Measurements from ENCODE around the gene PTPRG.
A peak's percentile ranks its signal among the peaks of the same experiment; 100 is the strongest.

The PTPRG gene

DNA sequence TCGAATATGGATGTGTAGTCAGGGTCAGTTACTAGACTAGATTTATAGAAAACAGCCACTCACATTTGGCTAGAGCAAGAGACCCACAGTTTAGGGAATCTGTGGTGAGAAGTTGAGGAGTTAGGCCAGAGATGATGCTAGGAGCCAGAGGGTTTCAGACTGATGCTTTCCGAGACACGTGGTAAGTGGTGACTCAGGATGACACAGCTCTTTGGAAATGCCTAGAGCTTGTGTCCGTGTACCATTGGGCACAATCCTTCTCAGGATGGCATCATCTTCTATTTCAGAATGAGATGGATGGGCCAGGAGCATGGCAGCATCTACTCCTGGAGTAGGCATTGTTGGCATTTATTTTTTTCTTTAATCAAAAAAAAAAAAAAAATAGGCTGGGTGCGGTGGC is 28.5 kb downstream of the PTPRG start:
- DNase-seq (ENCODE audit: low read depth), result no peak

DNA sequence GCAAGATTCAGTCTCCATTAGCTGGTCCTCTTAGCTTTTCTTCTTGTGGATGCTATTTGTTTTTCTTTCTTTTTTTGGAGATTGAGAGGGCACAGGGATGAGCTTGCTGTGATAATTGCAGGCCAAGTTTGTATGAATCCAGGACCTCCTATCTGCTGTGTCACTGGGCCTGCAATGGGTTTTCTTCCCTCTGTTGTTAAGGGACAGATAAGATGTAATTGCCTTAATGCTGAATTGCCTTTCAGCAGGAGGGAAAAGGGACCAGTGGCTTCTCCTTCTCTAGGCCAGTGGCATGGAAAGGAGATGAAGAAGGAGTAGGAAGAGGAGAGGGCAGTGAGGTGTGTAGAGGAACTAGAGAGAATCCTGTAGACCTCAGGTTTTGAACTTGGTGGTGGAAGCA is 29.9 kb downstream of the PTPRG start:
- no peak for DNase-seq (ENCODE audit: low read depth)

DNA sequence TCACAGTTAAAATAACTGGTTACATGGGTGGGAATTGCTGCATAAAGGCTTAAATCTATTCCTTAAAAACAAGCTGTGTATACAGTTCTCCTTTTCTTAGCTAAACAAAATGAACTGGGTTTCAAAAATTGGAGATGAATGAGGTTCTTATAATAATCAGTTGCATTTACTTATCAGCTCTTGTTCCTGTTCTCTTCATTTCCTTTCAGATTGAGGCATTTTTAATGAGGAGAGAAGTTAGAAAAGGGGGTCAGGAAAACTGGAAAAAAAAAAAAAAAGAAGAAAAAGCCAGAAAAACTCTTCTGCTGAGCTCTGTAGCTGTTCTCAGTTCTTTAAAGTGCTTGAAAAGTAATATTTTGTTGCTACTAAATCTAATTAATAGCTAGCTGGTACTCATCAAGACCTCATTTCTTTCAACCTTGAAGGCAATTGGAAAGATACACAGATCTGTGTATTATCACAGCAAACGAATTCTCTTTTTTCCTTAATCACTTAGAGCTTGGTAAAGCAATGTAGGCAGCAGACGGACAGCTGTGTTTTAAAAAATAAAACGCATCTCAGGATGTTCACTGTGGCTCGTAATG is 32.2 kb downstream of the PTPRG start:
- DNase-seq (ENCODE audit: low read depth), result no peak

DNA sequence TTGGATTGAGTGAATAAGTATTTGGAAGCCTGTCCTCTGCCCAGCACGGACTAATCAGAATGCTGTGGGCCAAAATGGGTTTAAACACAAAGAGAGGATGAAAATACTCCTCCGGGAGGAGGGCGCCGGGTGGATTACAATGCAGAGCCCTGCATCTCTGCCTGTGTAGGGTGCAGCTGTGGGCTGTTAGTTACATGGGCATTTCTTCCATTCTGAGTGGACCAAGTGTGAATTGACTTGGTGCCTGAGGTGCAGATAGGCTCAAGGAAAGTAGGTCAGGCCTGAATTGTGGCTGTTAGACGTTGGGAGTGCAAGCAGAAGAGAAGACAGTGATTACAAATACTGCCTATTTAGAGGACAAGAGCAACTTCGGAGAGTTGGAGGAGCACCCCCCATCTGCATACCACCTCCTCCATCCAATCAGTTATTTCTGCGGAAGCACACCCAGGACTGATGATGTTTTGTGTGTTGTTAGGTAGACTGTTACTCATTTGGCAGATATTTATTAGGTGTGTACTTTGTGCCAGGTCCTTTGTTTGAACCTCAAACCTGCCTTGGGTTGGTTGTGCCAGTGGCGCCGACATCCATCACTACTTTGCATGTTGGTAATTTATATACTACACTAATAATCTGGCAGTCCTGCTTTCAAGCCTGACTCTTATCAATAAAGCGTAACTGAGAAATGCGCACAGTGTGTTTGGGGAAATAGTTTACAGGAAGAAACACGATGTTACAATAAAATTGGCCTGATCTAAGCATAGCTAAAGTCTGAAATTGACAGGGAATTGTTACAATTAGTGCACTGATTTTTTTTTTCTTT is 33.0 kb downstream of the PTPRG start:
- no peak for DNase-seq (ENCODE audit: low read depth)

DNA sequence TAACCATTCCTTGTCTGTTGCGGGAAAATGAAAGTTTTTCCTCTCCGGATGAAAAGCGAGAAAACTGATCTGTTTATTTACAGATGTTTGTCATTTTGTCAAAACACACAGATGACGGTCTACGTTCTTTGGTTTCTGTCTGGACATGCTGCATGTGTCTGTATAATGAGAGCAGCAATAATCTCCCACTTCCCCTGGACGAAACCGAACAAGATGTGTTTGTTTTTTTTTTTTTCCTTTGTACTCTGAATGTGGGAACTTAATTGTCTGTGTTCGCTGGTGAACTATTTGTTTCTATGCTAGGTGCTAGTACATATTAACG is 33.6 kb downstream of the PTPRG start:
- DNase-seq (ENCODE audit: low read depth), result no peak

DNA sequence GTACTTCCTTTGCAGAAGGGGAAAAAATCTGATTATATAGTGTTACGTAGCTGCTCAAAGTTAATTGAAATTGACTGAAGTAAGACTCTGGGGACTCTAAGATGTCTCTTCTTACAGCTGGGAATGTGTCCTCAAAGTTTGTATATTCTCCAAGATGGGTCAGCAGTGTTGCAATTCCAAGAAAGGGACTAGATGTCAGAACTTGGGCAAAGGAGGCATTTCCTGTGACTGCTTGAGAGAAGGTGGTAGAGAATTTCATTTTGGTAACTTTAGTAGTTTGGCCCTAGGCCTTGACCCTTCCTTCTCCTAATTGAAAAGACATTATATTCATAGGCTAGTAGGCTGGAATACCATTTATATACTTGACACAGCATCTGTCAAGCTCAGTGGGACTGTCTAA is 33.9 kb downstream of the PTPRG start:
- no peak for DNase-seq (ENCODE audit: low read depth)

DNA sequence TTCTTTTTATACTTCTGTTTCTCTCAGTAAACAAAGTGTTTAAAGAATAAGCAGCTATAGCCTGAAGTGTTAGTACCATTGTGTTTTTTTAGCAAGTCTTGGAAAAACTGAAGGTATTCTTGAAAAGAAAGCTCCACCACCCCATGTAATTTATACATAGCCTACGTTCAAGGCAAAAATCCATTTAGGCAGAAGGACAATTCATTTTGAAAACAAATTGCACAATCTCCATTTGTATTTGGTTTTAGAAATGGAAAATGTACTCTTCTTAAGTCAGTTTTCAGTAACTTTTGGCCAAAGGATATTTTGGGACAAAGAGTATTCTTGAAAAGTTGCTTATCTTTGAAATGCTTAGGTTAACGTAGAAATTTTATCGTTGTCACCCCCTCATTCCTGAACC is 34.5 kb downstream of the PTPRG start:
- DNase-seq (ENCODE audit: low read depth), result no peak

DNA sequence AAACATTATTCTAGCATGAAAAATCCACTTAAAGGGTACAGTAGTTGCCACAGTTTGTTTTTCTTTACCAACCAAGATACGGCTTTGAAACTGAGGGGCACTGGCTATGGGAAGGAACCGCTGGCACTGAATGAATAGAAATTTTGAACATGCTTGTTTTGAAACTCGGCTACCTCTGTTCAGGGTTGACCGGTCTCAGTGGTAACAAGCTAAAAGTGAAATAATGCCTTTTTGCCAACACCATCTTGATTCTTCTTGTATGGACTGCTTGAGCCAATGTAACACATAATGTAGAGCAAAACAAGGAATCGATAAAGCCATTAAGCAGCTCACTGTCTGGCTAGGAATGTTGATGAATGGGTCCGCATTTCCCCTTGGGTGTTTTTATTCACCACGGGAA is 36.5 kb downstream of the PTPRG start:
- DNase-seq (ENCODE audit: low read depth), result no peak

DNA sequence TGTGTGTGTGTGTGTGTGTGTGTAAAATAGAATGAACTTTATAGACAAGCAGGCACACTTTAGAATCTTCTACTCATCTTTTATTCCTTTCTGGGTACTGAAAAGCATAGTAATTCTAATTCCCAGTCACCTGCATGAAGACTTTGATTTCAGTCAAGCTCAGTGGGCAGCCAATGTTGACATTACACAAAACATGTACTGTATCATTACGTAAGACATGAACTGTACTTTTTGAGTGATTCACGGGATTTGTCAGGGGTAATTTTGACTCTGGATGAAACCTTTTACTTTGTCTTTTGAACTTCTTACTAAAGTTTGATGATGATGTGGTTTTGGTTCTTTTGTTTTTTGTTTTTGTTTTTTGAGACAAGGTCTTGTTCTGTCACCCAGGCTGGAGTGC is 38.8 kb downstream of the PTPRG start:
- no peak for DNase-seq (ENCODE audit: low read depth)

DNA sequence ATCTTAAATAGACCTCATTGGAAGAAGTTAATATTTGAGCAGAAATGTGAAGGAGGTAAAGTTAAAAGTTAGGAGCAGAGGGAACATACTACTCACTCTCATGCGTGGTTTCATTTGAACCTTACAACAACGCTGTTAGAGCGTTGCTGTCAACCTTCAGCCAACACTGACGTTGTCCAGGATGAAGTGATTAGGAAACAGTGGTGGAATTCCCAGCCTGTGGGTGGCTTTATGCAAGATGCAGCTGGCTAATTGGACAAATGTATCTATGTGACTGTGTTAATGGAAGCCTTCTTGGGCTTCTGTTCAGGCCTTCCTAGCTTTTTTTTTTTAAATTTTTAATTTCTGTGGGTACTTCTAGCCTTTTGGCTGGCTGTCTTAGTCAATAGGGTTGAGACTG is 40.5 kb downstream of the PTPRG start:
- DNase-seq (ENCODE audit: low read depth), result no peak

DNA sequence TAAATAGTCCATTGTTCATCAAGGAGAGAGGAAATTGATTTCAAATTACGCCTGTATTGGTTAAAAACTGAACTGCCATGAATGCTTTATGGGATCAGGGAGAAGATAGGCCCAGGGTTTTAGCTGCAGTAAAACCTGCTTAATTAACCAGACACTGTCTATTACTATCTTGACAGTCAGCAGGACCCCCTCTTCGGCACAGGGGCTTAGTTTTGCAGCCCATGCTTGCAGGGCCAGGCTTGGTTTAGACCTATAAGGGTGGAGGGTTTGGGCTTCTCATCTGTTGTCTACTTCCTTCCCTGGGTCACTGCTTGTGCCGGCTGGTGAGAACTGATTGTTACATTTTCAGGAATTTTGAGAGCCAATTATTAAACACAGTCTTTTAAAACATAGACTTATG is 41.1 kb downstream of the PTPRG start:
- DNase-seq (ENCODE audit: low read depth), result no peak

DNA sequence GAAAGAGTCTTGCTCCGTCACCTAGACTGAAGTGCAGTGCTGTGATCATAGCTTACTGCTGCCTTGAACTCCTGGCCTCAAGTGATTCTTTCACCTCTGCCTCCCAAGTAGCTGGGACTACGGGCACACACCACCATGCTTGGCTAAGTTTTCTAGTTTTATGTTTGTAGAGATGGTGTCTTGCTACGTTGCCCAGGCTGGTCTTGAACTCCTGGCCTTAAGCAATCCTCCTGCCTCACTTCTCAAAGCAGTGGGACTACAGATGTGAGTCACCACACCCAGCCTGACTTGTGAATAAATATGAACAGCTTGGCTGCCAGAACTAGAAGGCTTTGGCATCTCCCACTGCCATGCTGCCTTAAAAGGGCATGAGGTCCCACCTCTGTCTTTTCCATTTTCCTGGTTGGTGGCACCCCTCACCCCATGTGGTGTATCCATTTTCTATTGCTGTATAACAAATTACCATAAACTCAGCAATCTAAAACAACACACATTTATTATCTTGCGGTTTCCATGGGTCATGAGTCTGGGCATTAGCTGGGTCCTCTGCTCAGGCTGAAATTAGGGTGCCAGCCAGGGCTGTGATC is 44.3 kb downstream of the PTPRG start:
- no peak for DNase-seq (ENCODE audit: low read depth)

DNA sequence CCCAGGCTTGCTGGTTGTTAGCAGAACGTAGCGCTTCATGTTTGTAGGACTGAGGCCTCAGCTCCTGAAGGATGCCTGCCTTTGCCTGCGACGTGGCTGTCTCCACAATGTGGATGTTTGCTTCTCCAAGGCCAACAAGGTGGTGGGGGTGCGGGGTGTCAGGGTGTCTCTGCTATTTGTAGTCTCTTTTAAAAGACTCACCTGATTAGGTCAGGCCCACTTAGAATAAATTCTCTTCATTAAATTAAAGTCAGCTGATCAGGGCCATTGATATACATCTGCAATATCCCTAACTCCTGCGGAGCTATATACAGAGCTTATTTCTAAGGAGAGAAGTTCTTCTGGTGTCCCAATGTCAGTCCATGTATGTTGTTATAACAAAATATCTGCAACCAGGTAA is 44.8 kb downstream of the PTPRG start:
- no peak for DNase-seq (ENCODE audit: low read depth)

DNA sequence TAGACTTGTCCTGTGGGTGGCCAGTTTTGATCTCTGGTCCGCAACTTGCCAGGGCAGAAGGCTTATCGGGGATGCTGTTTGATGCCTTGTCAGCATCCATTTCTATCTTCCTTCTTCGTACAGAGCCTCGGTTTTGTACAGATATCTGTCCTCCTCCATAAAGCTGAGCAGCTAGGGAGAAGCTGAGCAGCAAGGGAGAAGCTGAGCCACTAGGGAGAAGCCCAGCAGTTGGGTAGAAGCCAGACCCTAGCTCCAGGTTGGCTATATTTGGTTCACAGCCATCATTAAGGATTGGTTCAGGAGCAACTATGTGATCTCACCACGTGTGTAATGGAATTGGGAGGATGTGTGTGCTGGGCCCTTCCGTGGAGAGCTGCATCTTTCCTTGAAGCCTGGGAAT is 46.7 kb downstream of the PTPRG start:
- DNase-seq (ENCODE audit: low read depth), result no peak

DNA sequence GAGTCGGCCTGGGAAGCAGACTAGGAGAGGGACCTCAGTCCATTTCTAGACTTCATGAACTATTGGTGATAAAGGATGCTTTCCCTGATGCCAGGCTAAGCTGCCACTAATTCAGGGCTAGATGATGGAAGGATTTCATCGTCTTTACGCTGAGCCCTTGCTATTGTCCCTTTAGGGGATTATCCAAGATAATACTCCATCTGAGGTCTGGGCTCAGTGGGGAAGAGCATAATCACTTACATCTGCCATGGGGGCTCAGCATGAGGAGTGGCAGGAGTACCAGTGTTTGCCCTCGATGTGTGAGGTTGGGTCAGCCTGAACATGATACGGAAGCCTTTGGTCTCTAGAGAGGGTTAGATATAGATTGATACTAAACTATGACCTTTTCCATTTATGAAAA is 47.3 kb downstream of the PTPRG start:
- DNase-seq (ENCODE audit: low read depth), result no peak

DNA sequence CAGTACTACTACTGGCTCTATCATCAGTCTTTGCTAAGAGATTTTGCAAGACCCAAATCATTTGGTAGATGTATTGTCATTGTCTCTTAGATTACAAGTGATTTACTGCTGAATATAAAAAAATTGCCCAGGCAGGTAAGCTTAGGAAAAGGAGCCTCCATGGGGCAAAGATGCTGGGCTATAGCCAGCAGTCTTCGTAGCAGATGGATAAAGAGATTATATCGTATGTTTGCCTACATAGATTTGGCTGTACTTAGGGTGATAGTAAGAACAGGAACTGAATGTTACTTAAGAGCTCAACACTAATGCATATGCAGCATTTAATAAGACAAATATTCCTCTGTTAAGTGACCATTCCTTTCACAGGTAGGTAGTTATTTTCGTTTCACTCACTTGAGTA is 48.9 kb downstream of the PTPRG start:
- no peak for DNase-seq (ENCODE audit: low read depth)

DNA sequence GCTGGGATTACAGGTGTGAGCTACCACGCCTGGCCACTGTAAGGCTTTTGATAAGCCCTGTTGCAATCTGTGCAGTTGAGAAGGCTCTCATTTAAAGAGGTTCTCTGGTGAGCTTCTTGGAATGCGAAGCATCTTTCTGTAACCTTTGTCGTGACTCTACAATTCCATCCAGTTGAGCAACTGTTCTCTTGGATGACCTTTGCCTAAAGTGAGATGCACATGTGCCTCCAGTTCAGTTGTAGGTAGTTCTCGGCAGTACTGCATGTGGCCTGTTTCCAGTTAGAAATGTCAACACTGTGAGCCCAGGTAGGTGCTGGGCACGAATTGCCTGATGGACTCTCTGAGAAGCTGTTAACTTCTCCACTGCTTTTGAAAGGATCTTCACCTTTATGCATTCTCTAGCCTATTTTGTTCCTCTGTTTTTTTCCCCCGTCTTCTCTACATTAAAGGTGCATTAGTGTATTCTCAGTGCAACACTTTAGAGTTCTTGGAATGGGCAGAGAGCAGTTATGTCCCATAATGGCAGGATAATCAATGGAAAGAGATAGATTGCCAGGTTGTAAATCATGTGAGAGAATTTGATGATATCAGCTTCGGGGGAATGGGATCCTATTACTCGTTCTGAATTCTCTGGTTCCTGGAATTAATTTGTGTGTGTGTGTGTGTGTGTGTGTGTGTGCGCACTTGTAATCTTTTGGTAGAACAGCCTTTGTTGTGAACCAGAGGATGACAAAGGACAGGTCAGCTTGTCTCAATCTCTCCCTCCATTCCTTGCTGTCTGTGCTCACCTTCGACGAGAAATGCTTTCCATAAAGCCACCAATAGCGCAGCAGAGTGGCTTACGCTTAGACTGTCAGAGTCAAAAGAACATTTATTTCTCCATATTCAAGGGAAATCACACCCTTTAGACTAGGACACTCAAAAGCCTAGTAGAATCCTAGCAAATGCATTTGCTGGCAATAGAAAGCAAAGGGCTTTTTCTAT is 51.1 kb downstream of the PTPRG start:
- no peak for DNase-seq (ENCODE audit: low read depth)

DNA sequence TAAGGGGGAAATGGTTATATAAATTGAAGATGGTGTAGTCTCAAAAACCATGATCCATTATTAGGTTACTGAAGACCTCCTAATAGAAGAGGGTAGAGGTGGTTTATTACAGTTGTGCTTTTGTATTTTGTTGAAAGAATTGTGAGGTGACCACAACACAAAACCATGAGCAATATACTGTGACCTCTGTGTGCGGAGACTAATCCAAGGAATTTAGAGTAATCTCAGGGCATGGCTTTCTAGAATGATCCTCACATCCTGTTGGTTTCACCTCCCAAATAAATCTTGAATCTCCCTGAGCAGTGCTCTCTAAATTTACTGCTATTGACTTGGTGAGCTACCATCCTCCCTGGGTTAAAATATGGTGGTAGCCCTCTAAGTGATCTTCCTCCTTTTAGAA is 52.3 kb downstream of the PTPRG start:
- no peak for DNase-seq (ENCODE audit: low read depth)

DNA sequence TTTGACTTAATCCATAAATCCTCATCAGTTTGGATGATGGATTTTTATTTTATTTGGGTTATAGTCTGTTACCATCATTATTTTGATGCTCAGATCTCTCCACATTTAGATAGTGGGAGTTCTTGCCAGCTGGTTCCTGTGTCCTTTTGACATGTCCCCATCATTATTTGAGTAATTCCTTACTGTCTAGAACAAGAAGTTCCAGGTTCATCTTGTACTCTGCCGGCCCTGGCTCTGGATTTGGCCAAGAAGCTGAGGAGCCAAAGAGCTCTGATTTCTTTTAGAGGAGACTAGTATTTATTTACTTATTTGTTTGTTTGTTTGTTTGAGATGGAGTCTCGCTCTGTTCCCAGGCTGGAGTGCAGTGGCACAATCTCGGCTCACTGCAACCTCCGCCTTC is 54.3 kb downstream of the PTPRG start:
- no peak for DNase-seq (ENCODE audit: low read depth)

DNA sequence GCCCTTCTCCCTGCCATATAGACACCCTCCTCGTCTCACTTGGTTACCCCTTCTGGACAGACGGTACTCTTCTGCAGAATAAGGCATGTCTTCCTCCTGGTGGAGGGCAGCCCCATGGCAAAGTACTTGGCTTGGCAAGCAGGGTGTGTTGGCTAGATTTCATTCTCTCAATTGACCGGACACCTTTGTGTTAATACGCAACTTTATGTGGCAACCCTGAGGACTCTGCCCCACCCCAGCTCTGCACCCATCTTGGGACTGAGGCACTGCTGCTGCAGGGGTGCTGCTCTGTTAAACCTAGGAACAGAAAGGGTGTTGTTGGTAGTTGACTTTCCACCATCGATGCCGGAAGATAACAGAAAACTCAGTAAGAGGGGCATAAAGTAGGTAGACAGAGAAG is 55.2 kb downstream of the PTPRG start:
- DNase-seq (ENCODE audit: low read depth), result no peak

DNA sequence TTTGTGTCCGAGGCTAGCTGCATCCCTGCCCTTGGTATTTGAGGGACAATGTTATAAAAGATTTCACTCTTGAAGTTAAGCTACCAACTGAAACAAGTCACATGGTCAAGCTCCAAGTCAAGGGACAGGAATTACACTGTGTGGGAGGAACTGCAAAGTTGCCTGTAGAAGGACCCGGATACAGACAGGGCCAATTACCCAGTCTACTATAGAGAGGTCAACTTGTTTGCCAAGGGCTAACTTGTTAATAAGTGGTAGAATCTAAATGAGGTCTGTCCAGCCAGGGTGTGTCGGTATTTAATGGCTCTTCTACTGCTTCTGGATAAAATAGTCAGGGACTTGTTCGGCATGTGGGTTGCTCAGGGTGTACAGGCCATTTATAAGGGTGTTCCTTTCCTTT is 55.7 kb downstream of the PTPRG start:
- DNase-seq (ENCODE audit: low read depth), result peak; percentile 20

DNA sequence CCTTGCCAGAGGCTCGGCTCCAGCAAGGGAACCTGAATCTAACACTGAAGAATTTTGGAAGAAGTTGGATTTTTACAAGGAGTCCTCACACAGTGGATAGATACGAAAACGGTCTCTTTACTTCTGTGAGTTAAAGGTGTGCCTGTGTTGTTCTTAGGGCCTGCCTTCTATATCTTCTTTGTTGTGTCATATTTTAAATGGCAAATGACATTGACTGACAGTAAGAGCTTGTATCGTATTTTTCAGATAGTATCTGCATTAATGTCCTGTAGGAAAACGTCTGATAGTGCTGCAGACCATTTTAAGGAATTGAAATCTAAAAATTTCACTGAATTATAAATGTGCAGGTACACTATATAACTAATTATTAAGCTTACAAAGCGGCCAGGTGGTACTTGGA is 56.3 kb downstream of the PTPRG start:
- no peak for DNase-seq (ENCODE audit: low read depth)

DNA sequence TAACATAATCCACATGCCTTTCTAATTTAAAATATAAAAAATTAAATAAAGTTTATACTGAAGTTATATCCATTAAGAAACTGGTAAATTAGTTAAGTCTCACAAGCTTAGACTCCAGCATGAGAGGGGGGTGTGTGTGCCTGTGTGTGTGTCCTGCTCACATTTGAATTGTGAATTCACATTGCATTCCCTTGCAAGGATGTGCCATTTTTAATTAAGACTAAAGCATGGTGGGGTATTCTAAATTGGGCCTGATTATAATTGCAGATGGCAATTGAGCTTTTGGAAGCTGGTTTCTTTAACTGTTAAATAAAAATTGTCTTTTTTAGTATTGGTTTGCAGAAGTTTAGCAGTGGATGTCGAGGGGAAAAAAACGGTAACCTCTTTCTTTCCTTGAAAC is 56.9 kb downstream of the PTPRG start:
- DNase-seq (ENCODE audit: low read depth), result no peak
